GM12892 (cell line): ENCODE results near the gene NFASC.

Experiments used
- POLR2A ChIP-seq: IDR thresholded peaks from 2 replicates; pipeline ENCODE4 v1.6.1; 2011; ENCODE audit warnings: low read depth, low read length, control low read depth
- TAF1 ChIP-seq: IDR thresholded peaks from 2 replicates; pipeline ENCODE4 v1.6.1; 2011; ENCODE audit warnings: low read depth, mild to moderate bottlenecking, control low read depth, low read length, borderline replicate concordance

DNA sequence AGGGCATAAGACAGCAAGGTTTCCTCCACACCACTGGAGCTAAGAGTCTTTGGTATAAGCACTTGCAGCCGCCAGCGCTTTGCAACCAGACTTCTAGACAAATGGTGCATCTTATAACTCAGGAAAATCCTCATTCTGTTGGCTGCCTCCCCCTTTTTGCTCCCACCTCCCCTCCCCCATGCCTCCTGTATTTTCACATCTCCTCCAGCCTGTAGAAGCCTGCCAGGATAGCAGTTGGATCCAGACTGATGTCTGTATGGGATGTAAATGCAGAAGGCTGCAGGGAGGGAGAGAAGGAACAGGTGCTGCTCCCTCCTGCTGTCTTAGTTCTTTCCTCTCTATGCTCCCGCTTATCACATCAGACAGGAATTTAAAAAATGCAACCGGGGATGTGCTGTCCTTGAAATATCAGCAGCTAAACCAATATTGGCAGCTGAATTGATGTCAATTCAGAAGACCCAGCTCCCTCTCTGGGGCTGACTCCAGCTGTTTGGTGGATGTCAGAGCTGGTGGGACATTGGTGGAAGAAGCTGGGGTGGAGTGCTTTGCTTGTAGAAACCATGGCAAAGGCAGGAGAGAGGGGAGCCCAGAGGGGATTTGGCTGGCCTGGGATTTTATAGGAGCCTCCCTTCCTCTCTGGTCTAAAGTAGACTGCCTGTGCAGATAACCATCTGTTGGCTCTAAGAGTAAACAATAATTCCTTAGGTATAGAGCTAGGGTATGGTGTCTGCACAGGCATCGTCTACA is 53.5 kb downstream of the NFASC start:
- TF ChIP-seq TAF1 (no peak), POLR2A (no peak)
